ENCODE measurements around the gene KIAA2012.

KIAA2012 gene

DNA sequence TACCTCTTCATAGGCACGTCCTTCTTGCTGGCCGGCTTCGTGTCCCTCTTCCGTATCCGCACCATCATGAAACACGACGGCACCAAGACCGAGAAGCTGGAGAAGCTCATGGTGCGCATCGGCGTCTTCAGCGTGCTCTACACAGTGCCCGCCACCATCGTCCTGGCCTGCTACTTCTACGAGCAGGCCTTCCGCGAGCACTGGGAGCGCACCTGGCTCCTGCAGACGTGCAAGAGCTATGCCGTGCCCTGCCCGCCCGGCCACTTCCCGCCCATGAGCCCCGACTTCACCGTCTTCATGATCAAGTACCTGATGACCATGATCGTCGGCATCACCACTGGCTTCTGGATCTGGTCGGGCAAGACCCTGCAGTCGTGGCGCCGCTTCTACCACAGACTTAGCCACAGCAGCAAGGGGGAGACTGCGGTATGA is 37.1 kb upstream of the KIAA2012 start:
- no peak for DNase-seq (ENCODE audit: extremely low spot score)
- POLR2A ChIA-PET: interaction anchor here (0.9 kb wide), 1 partner anchor 9 kb away, joined by 3 read pairs; no protein-coding TSS in a partner anchor
- TF ChIP-seq FOXA1 (IDR thresholded peaks at IDR 0.05) (no peak), FOXK2 (IDR thresholded peaks at IDR 0.05) (no peak), ELF4 (IDR thresholded peaks at IDR 0.05) (no peak), L3MBTL2 (conservative IDR thresholded peaks at IDR 0.05) (no peak), HDGF (IDR thresholded peaks at IDR 0.05; ENCODE audit: borderline replicate concordance) (no peak), ARNT (IDR thresholded peaks at IDR 0.05) (no peak), PKNOX1 (IDR thresholded peaks at IDR 0.05) (no peak), BHLHE40 (IDR thresholded peaks at IDR 0.05; ENCODE audit: borderline replicate concordance) (no peak), NFRKB (IDR thresholded peaks at IDR 0.05) (no peak), FOXM1 (IDR thresholded peaks at IDR 0.05; ENCODE audit: borderline replicate concordance) (no peak), SP1 (IDR thresholded peaks at IDR 0.05) (no peak), TARDBP (IDR thresholded peaks at IDR 0.05) (no peak), SUZ12 (IDR thresholded peaks at IDR 0.05) (no peak), LEF1 (IDR thresholded peaks at IDR 0.05; ENCODE audit: borderline replicate concordance) (no peak), CTBP1 (IDR thresholded peaks at IDR 0.05; ENCODE audit: borderline replicate concordance) (no peak), ZNF384 (IDR thresholded peaks at IDR 0.05) (no peak)
- CTCF ChIA-PET: no interaction called here

DNA sequence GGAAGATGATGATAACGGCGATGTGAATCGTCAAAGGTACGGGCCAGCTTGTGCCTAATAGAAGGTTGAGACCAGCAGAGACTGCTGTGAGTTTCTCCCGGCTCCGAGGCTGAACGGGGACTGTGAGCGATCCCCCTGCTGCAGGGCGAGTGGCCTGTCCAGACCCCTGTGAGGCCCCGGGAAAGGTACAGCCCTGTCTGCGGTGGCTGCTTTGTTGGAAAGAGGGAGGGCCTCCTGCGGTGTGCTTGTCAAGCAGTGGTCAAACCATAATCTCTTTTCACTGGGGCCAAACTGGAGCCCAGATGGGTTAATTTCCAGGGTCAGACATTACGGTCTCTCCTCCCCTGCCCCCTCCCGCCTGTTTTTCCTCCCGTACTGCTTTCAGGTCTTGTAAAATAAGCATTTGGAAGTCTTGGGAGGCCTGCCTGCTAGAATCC is 36.4 kb upstream of the KIAA2012 start:
- DNase-seq (ENCODE audit: extremely low spot score): peak; percentile 38
- TF ChIP-seq ARNT (IDR thresholded peaks at IDR 0.05) (no peak), NFRKB (IDR thresholded peaks at IDR 0.05) (no peak), PKNOX1 (IDR thresholded peaks at IDR 0.05) (no peak), SP1 (IDR thresholded peaks at IDR 0.05) (no peak), HDGF (IDR thresholded peaks at IDR 0.05; ENCODE audit: borderline replicate concordance) (no peak), FOXK2 (IDR thresholded peaks at IDR 0.05) (no peak), FOXM1 (IDR thresholded peaks at IDR 0.05; ENCODE audit: borderline replicate concordance) (no peak), TARDBP (IDR thresholded peaks at IDR 0.05) (no peak), LEF1 (IDR thresholded peaks at IDR 0.05; ENCODE audit: borderline replicate concordance) (no peak), SUZ12 (IDR thresholded peaks at IDR 0.05) (no peak), ELF4 (IDR thresholded peaks at IDR 0.05) (no peak), L3MBTL2 (conservative IDR thresholded peaks at IDR 0.05) (no peak), ZNF384 (IDR thresholded peaks at IDR 0.05) (no peak)
- POLR2A ChIA-PET: interaction anchor here (0.9 kb wide), 1 partner anchor 9 kb away, joined by 3 read pairs; no protein-coding TSS in a partner anchor
- CTCF ChIA-PET: no interaction called here

DNA sequence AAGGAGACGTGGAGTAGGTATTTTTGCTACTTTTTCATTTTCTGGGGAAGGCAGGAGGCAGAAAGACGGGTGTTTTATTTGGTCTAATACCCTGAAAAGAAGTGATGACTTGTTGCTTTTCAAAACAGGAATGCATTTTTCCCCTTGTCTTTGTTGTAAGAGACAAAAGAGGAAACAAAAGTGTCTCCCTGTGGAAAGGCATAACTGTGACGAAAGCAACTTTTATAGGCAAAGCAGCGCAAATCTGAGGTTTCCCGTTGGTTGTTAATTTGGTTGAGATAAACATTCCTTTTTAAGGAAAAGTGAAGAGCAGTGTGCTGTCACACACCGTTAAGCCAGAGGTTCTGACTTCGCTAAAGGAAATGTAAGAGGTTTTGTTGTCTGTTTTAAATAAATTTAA is 36.0 kb upstream of the KIAA2012 start:
- no peak for TF ChIP-seq TARDBP (IDR thresholded peaks at IDR 0.05)
- no peak for TF ChIP-seq ARNT (IDR thresholded peaks at IDR 0.05)
- no peak for TF ChIP-seq FOXM1 (IDR thresholded peaks at IDR 0.05; ENCODE audit: borderline replicate concordance)
- no peak for TF ChIP-seq NFRKB (IDR thresholded peaks at IDR 0.05)
- no peak for TF ChIP-seq ZNF384 (IDR thresholded peaks at IDR 0.05)
- TF ChIP-seq L3MBTL2 (conservative IDR thresholded peaks at IDR 0.05): no peak
- no peak for TF ChIP-seq FOXK2 (IDR thresholded peaks at IDR 0.05)
- no peak for TF ChIP-seq LEF1 (IDR thresholded peaks at IDR 0.05; ENCODE audit: borderline replicate concordance)
- no peak for TF ChIP-seq BHLHE40 (IDR thresholded peaks at IDR 0.05; ENCODE audit: borderline replicate concordance)
- no peak for TF ChIP-seq FOXA1 (IDR thresholded peaks at IDR 0.05)
- no peak for TF ChIP-seq HDGF (IDR thresholded peaks at IDR 0.05; ENCODE audit: borderline replicate concordance)
- TF ChIP-seq SUZ12 (IDR thresholded peaks at IDR 0.05): no peak
- TF ChIP-seq ELF4 (IDR thresholded peaks at IDR 0.05): no peak
- TF ChIP-seq SP1 (IDR thresholded peaks at IDR 0.05): no peak
- TF ChIP-seq CTBP1 (IDR thresholded peaks at IDR 0.05; ENCODE audit: borderline replicate concordance): no peak
- TF ChIP-seq PKNOX1 (IDR thresholded peaks at IDR 0.05): no peak
- ChIA-PET POLR2A (no interaction called here), CTCF (no interaction called here)
- DNase-seq (ENCODE audit: extremely low spot score): no peak

DNA sequence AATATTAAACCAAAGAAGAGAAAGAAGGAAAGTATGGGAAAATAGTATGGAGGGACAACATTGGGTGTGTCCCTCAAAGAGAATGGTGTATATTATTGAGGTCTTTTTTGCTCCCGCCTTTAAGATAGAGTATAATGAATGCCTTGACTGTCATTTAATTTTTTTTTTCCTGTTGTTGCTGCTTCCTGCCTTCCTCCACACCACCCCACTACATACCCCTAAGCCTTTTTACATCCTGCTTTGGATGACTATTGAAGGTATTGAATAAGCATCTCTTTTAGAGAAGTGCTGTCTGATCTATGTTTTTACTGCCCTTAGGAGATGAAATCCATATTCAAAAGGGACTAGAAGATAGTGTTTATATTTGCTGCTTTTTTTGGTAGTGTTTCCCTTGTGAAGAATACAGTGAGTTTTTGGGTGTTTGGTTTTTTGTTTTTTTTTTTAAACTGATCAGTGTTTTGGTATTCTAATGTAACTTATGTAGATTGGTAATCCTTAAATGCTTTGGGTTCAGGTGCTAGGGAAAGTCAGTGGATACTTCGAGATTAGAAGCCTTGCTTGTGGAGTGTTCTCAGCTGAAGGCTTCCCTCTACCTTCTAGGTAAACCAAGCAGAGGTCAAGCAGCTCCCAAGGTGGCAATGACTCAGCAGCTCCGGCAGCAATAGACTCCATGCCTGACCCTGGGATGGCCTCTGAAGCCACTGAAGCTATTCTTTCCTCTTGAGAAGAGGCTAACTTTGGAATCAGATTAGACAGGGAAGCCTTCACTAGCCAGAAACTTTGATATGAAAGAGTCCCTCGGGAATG is 34.4 kb upstream of the KIAA2012 start:
- no peak for TF ChIP-seq SP1 (IDR thresholded peaks at IDR 0.05)
- no peak for TF ChIP-seq PKNOX1 (IDR thresholded peaks at IDR 0.05)
- no peak for TF ChIP-seq FOXK2 (IDR thresholded peaks at IDR 0.05)
- TF ChIP-seq L3MBTL2 (conservative IDR thresholded peaks at IDR 0.05): no peak
- TF ChIP-seq HDGF (IDR thresholded peaks at IDR 0.05; ENCODE audit: borderline replicate concordance): no peak
- TF ChIP-seq FOXA1 (IDR thresholded peaks at IDR 0.05): no peak
- no peak for TF ChIP-seq NFRKB (IDR thresholded peaks at IDR 0.05)
- no peak for TF ChIP-seq SUZ12 (IDR thresholded peaks at IDR 0.05)
- TF ChIP-seq ELF4 (IDR thresholded peaks at IDR 0.05): no peak
- no peak for TF ChIP-seq ARNT (IDR thresholded peaks at IDR 0.05)
- no peak for TF ChIP-seq LEF1 (IDR thresholded peaks at IDR 0.05; ENCODE audit: borderline replicate concordance)
- no peak for DNase-seq (ENCODE audit: extremely low spot score)
- POLR2A ChIA-PET: interaction anchor here (1.0 kb wide), 1 partner anchor 257 kb away, joined by 3 read pairs; no protein-coding TSS in a partner anchor
- CTCF ChIA-PET: interaction anchor here (0.6 kb wide), 1 partner anchor 688 kb away, joined by 3 read pairs; no protein-coding TSS in a partner anchor
